Heart left ventricle (tissue), 13 donors: ENCODE measurements around the gene ASCL4.

Source experiments
- POLR2A ChIP-seq, 2 donors: fragments of 450-650 bp; IDR thresholded peaks; one replicate each; pipeline ENCODE4 v1.6.1; 2017; ENCODE audit warnings: antibody characterized with exemption in 2 of 2, mild to moderate bottlenecking in 2 of 2, moderate library complexity in 2 of 2
- TF ChIP-seq, protein P1 (sequence below), 12 donors: fragments of 200-600 bp; sonication (generic) in 4 of 12; IDR thresholded peaks; one replicate each; pipeline versions ENCODE4 v1.5.0 to v1.8.0; 2018 to 2022; ENCODE audit warnings: antibody characterized with exemption in 12 of 12, mild to moderate bottlenecking in 5 of 12
- donor health status: ischemic (EF 13 %, LVEDD 7.1; RV severe dilation, severe dysfunction).
- donor health status: DM: no; HTN: yes; CAD: no.
- donor health status: DM: no; HTN: no; CAD: no.
- donor health status: ischemic (EF 25% LVEDD 6.9; RV normal size, moderate dysfunction).
- donor health status: ischemic (EF 25% LVEDD 5.7; RV mildly dilated, moderate dysfunction).
- donor health status: ischemic (EF 35%, LVEDD 5.7; RV mildly dilated, moderate dysfunction).
- donor health status: nonischemic (EF 11% LVEDD 7.7; RV severe dilation, severe dysfunction).
- donor health status: DM: yes; HTN: yes; CAD: no.
- donor health status: PGD.
- donor health status: ischemic (EF 29% LVEDD 5.4; RV normal size, mild dysfunction).
- donor health status: nonischemic (EF 23%, LVEDD 6.1; RV moderate dilation, normal function).

DNA sequence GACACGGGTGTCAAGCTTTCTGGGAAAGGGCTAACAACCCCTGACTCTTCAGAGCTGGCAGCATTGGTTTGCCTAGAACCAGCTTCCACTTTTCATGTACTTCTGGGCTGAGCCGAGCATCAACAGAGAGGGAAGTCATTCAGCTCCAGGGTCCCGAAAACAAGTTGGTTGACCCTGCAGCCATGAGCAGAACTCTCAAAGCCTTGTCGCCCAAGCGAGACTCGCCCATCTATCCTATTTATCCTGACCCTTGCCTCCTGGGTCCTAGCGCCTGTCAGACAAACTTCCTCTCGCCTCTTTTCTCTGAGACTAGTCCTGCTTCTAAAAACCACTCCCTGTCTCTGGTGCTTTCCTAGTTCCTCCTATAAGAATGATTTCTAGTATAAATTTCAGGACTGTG, 47.9 kb downstream of the ASCL4 start:
- TF ChIP-seq, protein P1, sequence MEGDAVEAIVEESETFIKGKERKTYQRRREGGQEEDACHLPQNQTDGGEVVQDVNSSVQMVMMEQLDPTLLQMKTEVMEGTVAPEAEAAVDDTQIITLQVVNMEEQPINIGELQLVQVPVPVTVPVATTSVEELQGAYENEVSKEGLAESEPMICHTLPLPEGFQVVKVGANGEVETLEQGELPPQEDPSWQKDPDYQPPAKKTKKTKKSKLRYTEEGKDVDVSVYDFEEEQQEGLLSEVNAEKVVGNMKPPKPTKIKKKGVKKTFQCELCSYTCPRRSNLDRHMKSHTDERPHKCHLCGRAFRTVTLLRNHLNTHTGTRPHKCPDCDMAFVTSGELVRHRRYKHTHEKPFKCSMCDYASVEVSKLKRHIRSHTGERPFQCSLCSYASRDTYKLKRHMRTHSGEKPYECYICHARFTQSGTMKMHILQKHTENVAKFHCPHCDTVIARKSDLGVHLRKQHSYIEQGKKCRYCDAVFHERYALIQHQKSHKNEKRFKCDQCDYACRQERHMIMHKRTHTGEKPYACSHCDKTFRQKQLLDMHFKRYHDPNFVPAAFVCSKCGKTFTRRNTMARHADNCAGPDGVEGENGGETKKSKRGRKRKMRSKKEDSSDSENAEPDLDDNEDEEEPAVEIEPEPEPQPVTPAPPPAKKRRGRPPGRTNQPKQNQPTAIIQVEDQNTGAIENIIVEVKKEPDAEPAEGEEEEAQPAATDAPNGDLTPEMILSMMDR (IDR thresholded peaks at IDR 0.05): no peak
- TF ChIP-seq POLR2A (IDR thresholded peaks at IDR 0.05): no peak
